GM19438 (cell line): Measurements from ENCODE around the gene IPO11.
"Not testable (repeated sequence)": the region's sequence is repeated elsewhere in the genome, so short reads cannot be mapped to it uniquely, and the experiment has no call there.

Experiments used
- ATAC-seq: cut with Tn5 transposase; IDR thresholded peaks from one replicate; pipeline ENCODE4 v1.9.1; 2021; ENCODE audit warnings: low read depth; ENCODE audit not compliant: unreplicated experiment

IPO11 gene

DNA sequence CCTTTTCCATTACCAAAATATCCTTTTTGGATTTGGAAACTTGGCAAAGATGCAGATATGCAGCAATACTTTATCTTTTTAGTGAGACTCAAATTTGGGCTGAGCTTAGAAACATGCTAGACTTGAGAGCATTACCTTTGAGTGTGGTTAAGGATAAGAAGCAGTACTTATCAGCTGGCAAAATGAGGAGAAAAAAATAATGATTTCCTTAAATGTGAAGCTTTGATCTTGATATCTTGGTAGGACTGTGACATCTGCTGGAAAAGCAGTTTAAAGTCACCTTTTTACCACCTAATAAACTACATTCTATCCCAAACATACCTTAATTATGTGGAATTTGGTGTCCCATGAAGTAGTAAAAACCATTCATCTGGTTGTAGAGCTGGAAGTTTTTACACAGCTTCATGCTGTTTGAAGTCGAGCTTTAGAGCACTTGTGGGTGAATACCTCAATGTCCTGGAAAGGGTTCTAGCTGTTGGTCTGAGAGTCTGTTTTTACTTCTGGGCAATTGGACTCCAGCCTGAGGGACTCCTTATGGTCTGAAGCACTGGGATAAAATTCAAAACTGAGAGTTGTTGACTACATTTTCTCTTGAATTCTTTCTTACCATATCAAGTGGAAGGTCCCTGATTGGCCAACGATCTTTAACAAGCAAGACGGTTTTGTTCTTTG lies 219.5 kb downstream of the IPO11 start:
- no peak for ATAC-seq

DNA sequence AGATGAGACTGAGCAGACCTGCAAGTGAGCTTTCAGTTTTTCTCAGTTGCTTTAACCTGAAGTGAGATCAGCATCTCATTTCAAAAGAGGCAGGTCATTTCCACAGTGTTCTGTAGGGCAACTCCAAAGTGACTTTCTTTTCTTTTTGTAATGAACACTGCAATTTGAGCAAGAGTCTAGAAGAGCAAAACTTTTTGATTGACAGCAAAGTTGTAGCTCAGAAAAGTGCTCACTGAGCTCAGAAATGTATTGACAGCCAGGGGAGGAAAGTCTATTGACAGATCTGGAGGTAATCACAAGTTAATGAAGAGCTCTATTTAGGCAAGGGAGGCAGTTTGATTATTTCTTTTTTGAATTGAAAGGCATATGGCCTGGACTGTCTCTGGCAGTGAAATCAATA lies 220.7 kb downstream of the IPO11 start:
- no peak for ATAC-seq

DNA sequence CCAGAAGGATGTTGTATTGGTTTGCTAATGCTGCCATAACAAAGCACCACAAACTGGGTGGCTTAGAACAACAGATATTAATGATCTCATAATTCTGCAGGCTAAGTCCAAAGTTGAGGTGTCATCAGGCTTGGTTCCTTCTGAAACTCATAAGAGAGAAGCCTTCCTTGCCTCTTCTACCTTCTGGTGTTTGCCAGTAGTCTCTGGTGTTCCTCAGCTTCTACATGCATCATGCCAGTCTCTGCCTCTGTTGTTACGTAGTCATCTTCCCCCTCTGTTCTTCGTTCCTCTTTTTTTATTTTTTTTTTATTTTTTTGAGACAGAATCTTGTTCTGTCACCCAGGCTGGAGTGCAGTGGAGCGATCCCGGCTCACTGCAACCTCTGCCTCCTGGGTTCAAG lies 227.9 kb downstream of the IPO11 start:
- ATAC-seq = no peak

DNA sequence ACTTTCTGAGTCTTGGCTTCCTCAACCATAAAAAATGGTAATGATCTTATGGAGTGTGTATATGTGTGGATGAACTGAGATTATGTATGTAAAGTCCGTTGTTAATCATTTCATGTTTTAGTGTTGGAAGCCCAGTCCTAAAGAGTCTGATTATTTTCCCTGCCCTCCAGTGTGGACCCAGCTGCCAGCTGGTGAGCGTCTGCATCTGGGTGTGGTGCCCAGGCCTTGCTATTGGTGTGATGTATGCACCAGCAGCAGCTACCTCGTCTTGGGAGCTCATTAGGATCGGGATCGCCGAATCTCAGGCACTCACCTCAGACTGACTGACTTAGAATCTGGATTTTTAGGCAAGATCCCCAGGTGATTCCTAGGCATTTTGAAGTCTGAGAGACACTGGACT lies 229.9 kb downstream of the IPO11 start:
- ATAC-seq = no peak

DNA sequence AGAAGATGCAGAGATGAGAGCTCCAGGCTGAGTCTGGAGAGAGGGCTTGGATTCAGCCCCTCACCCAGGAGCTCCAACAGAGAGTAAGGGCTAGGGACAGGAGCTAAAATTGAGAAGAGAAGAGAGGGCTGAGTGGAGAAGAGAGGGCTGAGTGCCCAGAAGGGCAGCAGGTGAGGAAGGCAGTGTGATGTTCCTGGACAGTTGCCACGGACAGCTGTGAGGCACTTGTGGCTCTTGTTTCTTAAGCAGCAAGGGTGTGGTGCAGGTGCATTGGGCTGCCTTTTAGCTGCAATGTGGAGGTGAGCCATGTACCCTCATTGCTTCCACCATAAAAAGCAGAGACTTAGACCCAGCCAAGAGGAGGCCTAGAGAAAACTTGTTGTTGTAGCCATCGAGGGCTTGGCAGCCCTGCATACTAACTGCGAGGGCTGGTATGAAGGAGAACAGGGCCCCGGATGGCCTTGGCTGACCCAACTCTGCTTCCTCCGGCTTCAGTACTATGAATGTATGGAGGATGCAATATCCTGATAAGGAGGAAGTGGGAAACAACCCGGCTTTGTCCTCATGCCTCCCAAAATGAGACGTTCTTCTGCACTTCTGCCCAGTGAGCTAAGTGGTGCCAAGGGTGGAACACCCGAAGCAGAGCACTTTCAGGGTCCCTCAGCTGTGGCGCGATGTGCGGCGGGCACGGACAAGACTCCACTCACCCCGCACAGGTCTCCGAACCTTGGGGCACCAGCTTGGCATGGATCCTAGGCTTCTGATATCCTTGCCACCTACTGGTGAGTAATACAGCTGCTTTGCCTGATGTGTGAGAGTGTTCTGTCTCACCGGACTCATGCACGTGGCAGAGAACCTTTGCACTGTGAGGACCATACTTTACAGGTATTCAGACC lies 231.2 kb downstream of the IPO11 start:
- ATAC-seq = no peak

DNA sequence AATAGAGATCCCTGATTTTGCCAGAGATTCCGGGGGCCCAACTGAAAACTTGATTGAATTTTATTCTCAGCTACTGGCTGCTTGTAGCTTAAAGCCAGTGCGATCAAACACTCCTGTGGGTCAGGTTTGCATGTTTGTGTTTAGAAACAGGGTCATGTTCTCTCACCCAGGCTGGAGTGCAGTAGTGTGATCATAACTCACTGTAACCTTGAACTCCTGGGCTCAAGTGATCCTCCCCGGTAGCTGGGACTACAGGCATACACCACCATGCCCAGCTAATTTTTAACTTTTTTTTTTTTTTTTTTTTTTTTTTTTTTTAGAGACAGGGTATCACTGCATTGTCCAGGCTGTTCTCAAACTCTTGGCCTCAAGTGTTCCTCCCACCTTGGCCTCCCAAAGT lies 232.7 kb downstream of the IPO11 start:
- no peak for ATAC-seq

DNA sequence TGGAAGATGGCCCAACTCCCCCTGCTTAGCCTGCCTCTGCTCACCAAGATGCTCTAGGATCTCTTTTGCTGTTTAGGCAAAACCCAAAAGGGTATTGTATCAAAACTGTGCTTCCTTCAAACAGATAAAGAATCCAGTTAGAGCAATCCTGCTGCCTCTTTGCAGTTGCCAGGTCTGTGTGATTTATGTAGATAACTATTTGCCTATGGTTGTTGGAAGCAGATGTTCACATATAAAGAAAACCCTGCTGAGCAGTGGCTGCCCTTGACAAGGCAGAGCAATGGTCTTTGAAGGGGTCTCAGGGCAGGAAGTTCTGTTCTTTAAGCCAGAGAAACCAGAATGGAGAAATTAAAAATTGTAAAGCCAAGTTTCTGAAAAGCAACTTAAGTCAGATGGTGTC lies 234.7 kb downstream of the IPO11 start:
- no peak for ATAC-seq

DNA sequence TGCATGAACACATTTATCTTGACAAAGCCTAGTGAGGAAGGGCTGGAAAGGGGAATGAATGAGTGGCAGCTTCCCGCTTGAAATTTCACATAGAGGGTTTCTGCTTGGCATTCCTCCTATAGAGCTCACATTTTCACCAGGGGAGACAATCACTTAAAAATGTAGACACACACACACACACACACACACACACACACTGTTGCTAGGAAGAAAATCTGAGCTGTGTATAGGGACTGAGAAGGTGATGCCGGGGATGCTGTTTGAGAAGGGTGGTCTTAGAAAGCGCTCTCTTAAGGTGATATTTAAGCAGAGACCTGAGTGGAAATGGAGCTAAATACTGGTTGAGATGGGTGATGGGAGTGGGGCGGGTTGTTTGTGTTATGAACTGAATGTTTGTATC lies 236.5 kb downstream of the IPO11 start:
- no peak for ATAC-seq

DNA sequence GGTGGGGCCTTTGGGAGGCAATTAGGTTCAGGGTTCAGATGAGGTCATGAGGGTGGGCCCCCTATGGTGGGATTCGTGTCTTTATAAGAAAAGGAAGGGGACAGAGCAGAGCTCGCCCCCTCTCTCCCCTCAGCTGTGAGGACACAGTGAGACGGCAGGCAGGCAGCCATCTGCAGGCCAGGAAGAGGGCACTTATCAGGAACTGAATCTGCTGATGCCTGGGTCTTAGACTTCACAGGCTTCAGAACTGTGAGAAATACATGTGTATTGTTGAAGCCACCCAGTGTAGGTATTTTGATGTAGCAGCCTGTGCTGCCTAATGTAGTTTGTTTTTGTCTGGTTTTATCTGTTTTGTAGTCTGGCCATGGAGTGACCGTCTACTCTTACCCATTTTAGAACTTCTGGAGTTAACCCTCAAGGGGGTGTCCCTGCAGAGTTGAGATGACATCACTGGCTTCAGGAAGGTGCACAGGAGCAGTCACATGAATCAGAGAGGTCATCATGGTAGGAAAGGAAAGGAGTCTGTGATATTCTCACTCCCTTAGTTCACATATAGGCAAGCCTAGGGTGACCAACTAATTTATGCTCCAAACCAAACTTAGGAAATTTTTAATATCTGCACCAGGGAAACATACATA lies 237.0 kb downstream of the IPO11 start:
- ATAC-seq = no peak

DNA sequence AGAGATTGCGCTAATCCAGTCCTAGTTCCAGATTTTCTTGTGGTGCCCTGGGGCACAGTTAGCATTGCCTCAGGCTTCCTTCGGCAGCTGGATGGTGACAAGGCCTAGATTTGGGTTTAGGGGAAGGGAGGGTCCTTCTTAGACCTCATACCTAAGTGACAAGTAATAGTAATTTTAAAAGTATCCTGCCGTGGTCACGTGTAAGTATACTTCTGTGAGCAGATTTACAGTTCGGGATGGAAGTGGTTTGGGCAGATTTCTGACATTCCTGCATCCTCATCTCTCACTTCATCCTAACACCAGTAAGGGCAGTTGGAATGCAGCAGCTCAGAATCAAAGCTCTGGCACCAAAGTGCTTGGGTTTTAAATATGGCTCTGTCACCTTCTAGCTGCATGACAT lies 237.6 kb downstream of the IPO11 start:
- ATAC-seq = no peak

DNA sequence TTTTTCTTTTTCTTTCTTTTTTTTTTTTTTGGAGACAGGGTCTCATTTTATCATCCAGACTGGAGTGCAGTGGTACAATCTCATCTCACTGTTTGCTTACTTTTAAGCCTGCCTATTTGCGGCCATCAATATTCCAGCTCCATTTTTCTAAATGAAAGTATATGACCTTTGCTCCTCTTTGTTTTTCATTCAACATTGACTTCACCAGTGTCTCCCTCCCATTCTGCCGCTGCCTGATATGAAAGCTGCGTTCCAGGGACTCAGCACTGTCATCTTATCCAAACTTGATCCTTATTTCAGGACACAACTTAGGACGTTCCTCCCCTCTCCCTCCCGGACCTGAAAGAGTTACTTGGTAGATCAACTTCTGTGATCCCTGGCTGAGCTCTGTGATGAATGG lies 239.7 kb downstream of the IPO11 start:
- ATAC-seq = no peak

DNA sequence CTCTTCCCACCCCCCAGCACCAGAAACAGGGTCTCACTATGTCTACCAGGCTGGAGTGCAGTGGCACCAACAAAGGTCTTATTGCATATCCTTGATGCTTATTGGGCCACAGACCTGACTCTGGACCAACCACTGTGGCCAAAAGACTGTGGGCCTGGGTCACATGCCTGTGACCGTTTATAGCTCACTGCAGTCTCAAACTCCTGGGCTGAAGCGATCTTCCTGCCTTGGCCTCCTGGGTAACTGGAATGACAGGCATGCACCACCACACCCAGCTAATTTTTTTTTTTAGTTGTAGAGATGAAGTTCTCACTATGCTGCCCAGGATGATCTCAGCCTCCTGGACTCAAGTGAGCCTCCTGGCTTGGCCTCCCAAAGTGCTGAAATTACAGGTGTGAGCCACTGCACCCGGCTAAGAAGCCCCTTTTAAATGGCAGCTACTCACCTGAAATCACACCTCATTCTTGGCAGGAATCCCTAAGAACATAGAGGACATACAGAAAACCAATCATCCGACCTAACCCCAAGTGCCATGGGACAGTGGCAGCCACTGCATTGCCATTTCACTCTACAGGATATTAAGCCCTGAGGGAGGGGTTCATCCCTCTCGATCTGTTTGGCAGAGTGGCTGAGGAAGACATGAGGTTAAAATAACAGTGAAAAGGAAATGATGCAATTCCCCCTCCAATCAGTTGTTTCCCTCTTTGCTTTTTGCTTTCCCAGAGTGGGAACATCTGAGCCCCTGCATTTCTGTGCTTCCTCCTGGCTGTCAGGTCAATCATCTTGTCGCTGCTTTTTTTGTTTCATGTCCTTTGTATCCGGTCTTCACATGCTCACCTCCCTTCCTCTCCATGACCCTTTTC lies 240.7 kb downstream of the IPO11 start:
- no peak for ATAC-seq

DNA sequence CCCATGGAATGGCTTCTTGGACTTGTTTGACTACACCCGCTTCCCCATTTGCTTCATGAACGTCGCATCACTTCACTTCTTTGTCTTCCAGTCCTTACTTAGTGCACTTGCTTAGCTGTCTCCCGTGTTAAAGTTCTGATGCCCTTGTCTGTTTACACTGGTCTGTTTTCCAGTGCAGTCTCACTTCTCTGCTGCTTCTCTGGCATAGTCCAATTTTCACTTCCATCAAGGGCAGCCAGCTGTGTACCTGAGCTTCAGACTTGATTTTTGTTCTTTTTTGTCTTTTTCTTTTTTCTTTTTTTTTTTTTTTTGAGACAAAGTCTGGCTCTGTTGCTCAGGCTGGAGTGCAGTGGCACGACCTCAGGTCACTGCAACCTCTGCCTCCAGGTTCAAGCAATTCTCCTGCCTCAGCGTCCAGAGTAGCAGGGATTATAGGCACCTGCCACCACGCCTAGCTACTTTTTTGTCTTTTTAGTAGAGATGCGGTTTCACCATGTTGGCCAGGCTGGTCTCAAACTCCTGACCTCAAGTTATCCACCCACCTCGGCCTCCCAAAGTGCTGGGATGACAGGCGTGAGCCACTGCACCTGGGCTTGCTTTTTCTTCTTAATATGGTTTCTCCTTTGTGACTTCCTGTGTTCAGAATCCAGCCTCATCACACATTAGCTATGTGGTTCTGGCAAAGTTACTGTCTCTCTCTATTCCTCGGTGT lies 241.5 kb downstream of the IPO11 start:
- ATAC-seq = no peak

DNA sequence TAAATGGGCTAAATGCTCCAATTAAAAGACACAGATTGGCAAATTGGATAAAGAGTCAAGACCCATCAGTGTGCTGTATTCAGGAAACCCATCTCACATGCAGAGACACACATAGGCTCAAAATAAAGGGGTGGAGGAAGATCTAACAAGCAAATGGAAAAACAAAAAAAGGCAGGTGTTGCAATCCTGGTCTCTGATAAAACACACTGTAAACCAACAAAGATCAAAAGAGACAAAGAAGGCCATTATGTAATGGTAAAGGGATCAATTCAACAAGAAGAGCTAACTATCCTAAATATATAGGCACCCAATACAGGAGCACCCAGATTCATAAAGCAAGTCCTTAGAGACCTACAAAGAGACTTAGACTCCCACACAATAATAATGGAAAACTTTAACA lies 245.2 kb downstream of the IPO11 start:
- not testable (repeated sequence) for ATAC-seq

DNA sequence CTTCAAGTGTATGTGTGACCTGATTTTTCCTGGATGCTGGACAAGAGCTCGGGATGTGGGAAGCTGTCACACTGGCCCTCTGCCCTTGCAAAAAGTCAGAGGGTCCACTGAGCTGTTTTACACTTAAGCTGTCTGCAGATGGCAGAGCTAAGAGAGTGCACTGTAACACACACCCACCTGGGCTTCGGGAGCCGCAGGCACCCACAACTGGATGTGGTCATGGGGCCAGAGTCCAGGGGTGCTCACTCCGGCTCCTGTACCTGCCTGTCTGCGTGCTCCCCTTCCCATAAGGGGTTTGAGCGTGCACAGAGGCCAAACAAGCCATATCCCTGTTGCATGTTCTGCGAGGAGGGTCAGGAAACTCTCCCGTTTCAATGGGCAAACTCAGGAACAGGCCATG lies 248.6 kb downstream of the IPO11 start:
- ATAC-seq = no peak

DNA sequence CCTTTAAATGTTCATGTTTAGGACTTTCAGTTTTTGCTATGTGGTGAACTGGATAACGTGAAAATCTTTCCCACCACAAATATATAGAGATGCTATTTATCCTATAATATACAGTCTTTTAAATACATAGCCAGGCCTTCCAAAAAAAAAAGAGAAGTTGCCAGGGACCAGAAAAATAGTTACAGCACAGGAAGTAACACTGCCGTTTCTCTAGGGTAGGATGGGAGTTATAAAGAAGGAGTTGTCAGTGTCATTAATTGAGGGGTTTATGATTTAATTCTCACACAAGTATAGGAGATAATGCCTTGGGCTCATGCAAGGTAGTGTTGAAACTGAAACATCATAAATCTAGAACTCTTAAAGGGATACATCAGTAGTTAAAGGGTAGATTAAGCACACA lies 250.0 kb downstream of the IPO11 start:
- ATAC-seq = no peak

DNA sequence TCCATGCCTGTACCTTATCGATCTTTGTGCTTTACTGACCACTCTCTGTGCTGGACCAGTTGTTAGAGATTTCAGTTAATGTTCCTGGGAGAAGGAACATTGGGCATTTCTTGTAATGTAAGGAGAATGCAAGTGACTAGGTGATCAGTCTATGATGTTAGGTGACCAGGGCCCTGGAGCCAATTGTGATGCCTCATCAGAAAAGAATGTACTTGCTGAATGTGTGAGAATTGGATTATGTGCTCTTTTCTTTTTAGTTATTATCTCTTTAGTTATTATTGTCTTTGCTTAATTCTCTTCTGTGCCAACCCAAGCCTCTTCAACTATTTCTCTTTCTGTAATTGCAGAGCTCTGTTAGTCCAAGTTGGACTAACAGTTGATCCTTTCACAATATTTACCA lies 258.9 kb downstream of the IPO11 start:
- no peak for ATAC-seq

DNA sequence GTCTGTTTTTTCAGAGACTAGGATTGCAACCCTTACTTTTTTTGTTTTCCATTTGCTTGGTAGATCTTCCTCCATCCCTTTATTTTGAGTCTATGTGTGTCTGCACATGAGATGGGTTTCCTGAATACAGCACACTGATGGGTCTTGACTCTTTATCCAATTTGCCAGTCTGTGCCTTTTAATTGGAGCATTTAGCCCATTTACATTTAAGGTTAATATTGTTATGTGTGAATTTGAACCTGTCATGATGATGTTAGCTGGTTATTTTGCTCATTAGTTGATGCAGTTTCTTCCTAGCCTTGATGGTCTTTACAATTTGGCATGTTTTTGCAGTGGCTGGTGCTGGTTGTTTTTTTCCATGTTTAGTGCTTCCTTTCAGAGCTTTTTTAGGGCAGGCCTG lies 264.0 kb downstream of the IPO11 start:
- ATAC-seq = not testable (repeated sequence)
